Stomach smooth muscle (tissue), 2 donors: ENCODE data around the gene ZNF611.
"Not testable (repeated sequence)": the region's sequence is repeated elsewhere in the genome, so short reads cannot be mapped to it uniquely, and the experiment has no call there.

Experiments
- H3K27ac ChIP-seq: one replicate; pipeline ENCODE4 v1.7.0; 2013; ENCODE audit warnings: mild to moderate bottlenecking, low read length, inconsistent platforms
- H3K27me3 ChIP-seq, 2 donors: one replicate each; pipeline ENCODE4 v1.7.0; 2013; ENCODE audit warnings: low read length in 2 of 2; ENCODE audit not compliant: insufficient read depth in 2 of 2, control insufficient read depth in 1 of 2
- H3K36me3 ChIP-seq, 2 donors: one replicate each; pipeline ENCODE4 v1.7.0; 2013; ENCODE audit warnings: low read length in 2 of 2; ENCODE audit not compliant: control insufficient read depth in 2 of 2, insufficient read depth in 2 of 2
- H3K4me1 ChIP-seq: one replicate; pipeline ENCODE4 v1.7.0; 2013; ENCODE audit warnings: low read length; ENCODE audit not compliant: control insufficient read depth, insufficient read depth
- H3K4me3 ChIP-seq, 2 donors: one replicate each; pipeline ENCODE4 v1.7.0; 2013; ENCODE audit warnings: low read length in 2 of 2
- H3K9ac ChIP-seq, 2 donors: one replicate each; pipeline ENCODE4 v1.7.0; 2013; ENCODE audit warnings: low read length in 2 of 2, mild to moderate bottlenecking in 1 of 2
- H3K9me3 ChIP-seq, 2 donors: one replicate each; pipeline ENCODE4 v1.7.0; 2013; ENCODE audit warnings: low read length in 2 of 2; ENCODE audit not compliant: control insufficient read depth in 2 of 2
- donor health status: healthy.
- donor health status: Pancreatic carcinoma.

The ZNF611 gene

DNA sequence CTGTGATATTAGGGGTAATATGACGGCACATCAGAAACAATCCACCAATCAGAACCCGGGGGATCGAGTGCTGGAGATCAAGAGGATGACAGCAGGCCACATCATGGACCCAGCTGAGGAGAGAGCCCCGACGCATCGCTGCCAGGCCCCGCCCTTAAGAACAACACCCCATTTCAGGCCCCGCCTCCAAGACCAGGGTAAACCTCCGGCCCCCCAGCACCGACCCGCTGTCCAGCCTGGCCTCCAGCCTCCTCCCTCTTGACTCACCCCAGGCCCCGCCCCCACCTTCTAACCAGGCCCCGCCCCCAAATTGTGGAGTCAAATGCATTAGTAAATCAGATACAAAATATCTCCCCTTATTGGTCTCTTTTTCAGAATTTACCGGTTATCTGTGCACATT lies 4.7 kb upstream of the ZNF611 start:
- peaks cover 0 to 7% of the 10 kb centered on the region in 2 donors for H3K27me3 ChIP-seq
- no peaks in the 10 kb centered on the region for H3K9me3 ChIP-seq
- H3K9ac ChIP-seq, result no peak overlapping the region
- no peak overlapping the region for H3K27ac ChIP-seq
- peaks cover 9% of the 10 kb centered on the region for H3K4me1 ChIP-seq
- no peaks in the 10 kb centered on the region for H3K36me3 ChIP-seq
- no peak overlapping the region for H3K4me3 ChIP-seq

DNA sequence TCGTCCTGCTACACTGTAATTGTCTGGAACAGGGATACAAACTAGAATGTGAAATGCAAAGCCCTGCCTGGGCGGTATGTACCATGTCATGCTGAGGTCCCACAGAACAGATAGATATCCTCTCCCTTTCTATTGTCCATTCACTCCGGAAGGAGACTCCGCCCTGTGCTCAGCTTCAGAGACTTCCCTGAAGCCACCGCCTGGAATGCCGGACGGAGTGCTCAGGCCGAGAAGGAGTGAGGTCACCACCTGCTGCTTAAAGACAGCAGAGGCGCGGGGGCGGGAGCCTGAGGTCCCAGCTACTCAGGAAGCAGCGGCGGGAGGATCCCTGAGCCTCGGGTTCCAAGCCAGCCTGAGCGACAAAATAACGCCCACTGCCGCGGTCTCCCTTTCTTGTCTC lies 890 bp upstream of the ZNF611 start:
- Histone ChIP-seq H3K9ac (peak overlapping the region; percentile 75 to 78), H3K4me3 (peak overlapping the region; percentile 93)

DNA sequence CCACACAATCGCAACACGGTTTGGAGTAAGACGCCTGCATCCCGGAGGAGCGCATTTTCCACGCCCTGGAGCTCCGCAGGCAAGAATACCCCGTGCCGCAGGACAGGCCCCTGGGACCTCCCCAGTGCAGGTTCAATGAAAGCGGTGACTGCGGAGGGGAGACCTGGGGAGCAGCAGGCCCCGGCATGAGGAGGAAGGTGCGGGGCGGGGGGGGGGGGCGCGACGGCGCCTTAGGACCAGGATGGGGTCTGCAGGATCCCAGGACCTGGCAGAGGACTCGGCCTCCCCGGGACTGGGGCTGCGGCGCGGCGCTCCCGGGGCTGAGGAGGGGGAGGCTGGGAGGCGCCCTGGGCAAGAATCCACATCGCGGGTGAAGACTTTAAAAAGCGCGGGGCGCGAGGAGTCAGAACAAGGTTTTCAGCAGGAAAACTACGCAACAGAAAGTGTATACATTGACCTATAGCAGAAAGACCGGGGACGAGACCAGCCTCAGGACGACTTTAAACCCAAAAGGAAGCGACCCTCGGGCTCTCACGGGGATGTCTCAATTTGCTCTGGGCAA lies 432 bp downstream of the ZNF611 start:
- Histone ChIP-seq H3K9ac (peak overlapping the region; percentile 95 to 96), H3K4me3 (peak overlapping the region; percentile 93), H3K27ac (peak overlapping the region; percentile 80), H3K36me3 (no peaks in the 10 kb centered on the region), H3K9me3 (no peaks in the 10 kb centered on the region), H3K4me1 (peaks cover 12% of the 10 kb centered on the region), H3K27me3 (no peaks in the 10 kb centered on the region)

More for the DNA sequence above, 890 bp upstream of the ZNF611 start:
- H3K36me3 ChIP-seq, result no peaks in the 10 kb centered on the region
- H3K4me1 ChIP-seq, result peaks cover 12% of the 10 kb centered on the region
- H3K27me3 ChIP-seq, result no peaks in the 10 kb centered on the region
- peak overlapping the region; percentile 80 for H3K27ac ChIP-seq
- no peaks in the 10 kb centered on the region for H3K9me3 ChIP-seq

GRCh38 chr19:52726051-52726450 lies 8.8 kb downstream of the ZNF611 start:
- H3K36me3 ChIP-seq, result peaks cover 7 to 11% of the 10 kb centered on the region in 2 donors
- not testable (repeated sequence) for H3K4me1 ChIP-seq, H3K9me3 ChIP-seq, H3K9ac ChIP-seq, H3K4me3 ChIP-seq, H3K27ac ChIP-seq, H3K27me3 ChIP-seq

DNA sequence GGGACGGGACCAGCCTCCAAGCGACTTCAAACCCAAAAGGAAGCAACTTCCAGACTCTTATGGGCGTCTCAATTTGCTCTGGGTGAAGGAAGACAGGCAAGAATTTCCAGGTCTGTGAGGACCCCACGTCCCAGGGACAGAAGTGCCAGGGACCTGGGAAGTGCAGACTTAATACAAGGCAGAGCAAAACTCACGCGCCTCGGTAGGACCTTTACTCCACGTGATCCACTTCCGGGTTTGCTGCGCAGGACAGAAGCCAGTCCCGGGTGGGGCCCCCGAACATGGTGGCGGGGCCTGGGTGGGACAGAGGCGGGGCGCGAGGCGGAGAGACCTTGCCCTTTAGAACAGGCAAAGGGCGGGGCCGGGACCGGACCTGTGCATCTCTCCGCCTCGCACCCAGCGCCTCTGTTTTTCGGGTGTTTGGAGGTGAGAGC lies 9.3 kb downstream of the ZNF611 start:
- no peak overlapping the region for H3K4me3 ChIP-seq
- no peaks in the 10 kb centered on the region for H3K9me3 ChIP-seq
- H3K27me3 ChIP-seq, result no peaks in the 10 kb centered on the region
- H3K9ac ChIP-seq, result no peak overlapping the region
- H3K36me3 ChIP-seq, result peaks cover 7 to 11% of the 10 kb centered on the region in 2 donors
- H3K4me1 ChIP-seq, result no peaks in the 10 kb centered on the region
- no peak overlapping the region for H3K27ac ChIP-seq

DNA sequence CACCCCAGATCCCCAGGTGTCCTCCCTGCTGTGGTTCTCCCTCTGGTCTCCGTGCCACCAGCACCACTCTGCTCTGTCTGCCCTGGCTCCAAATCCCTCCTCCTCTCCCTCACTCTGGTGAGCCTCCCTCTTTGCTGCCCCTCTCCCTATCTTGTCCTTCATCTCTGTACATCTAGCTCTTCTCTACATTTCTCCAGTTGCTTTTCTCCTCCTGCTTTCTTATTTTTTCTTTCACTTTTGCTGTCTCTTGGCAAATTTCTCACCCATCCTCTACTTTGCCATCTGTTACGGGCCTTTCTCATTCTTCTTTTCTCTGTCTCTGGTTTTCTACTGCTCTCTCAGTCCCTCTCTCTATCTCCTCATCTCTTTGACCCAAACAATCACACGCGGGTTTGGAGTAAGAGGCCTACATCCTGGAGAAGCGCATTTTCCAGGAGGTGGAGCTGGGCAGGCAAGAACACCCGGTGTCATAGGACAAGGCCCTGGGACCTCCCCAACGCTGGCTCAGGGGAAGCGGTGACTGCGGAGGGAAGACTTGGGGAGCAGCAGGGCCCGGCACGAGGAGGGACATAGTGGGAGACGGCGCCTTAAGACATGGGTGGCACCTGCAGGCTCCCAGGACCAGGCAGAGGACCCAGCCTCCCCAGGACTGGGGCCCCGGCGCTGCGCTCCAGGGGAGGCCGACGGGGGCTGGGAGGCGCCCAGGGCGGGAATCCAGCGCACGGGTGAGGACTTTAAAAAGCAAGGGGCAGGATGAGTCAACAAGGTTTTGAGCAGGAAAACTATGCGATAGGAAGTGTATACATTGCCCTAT lies 9.9 kb downstream of the ZNF611 start:
- Histone ChIP-seq H3K9ac (no peak overlapping the region), H3K4me1 (no peaks in the 10 kb centered on the region), H3K27ac (no peak overlapping the region), H3K36me3 (peaks cover 7 to 11% of the 10 kb centered on the region in 2 donors), H3K9me3 (no peaks in the 10 kb centered on the region), H3K27me3 (no peaks in the 10 kb centered on the region), H3K4me3 (no peak overlapping the region)

- peaks cover 7 to 11% of the 10 kb centered on the region in 2 donors for H3K36me3 ChIP-seq
- H3K27me3 ChIP-seq, H3K9me3 ChIP-seq, H3K27ac ChIP-seq, H3K4me1 ChIP-seq, H3K4me3 ChIP-seq, H3K9ac ChIP-seq: not testable (repeated sequence)
Observed at GRCh38 chr19:52723907-52724598, 10.8 kb downstream of the ZNF611 start.

- Histone ChIP-seq H3K27ac (no peak overlapping the region), H3K27me3 (no peaks in the 10 kb centered on the region), H3K4me3 (no peak overlapping the region), H3K4me1 (no peaks in the 10 kb centered on the region), H3K9ac (no peak overlapping the region), H3K9me3 (no peaks in the 10 kb centered on the region), H3K36me3 (peaks cover 4% of the 10 kb centered on the region in 2 donors)
Observed at GRCh38 chr19:52722062-52723003, 12.5 kb downstream of the ZNF611 start.

GRCh38 chr19:52720541-52720940 lies 14.3 kb downstream of the ZNF611 start:
- H3K27ac ChIP-seq, H3K27me3 ChIP-seq, H3K9me3 ChIP-seq, H3K36me3 ChIP-seq, H3K9ac ChIP-seq, H3K4me1 ChIP-seq, H3K4me3 ChIP-seq: not testable (repeated sequence)

GRCh38 chr19:52716522-52716921 lies 18.3 kb downstream of the ZNF611 start:
- Histone ChIP-seq H3K27me3 (no peaks in the 10 kb centered on the region), H3K27ac (no peak overlapping the region), H3K9me3 (no peaks in the 10 kb centered on the region), H3K36me3 (peaks cover 9 to 22% of the 10 kb centered on the region in 2 donors), H3K9ac (no peak overlapping the region), H3K4me1 (no peaks in the 10 kb centered on the region), H3K4me3 (no peak overlapping the region)
